ENCODE measurements around the gene PAX8.

The PAX8 gene

DNA sequence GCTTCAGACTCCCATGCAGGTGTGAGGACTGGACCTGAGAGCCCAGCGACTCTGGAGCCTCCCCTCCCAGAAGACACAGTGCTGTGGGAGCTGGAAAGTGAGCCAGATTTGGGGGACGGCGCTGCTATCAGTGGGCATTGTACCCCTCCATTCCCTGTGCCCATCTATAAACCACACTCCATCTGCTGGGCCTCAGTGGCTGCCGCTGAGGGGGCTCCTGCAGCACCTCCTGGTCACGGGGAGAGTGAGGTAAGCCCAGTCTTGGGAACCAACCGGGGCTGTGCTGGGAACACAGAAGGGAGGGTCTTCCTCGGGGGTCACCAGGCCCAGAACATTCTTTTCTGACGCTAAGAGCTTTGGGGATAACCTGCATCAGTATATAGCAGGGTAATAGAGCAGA lies 95.5 kb downstream of the PAX8 start:
- no peak for DNase-seq (ENCODE audit: extremely low read depth, low read depth)
- TF ChIP-seq, protein P1, sequence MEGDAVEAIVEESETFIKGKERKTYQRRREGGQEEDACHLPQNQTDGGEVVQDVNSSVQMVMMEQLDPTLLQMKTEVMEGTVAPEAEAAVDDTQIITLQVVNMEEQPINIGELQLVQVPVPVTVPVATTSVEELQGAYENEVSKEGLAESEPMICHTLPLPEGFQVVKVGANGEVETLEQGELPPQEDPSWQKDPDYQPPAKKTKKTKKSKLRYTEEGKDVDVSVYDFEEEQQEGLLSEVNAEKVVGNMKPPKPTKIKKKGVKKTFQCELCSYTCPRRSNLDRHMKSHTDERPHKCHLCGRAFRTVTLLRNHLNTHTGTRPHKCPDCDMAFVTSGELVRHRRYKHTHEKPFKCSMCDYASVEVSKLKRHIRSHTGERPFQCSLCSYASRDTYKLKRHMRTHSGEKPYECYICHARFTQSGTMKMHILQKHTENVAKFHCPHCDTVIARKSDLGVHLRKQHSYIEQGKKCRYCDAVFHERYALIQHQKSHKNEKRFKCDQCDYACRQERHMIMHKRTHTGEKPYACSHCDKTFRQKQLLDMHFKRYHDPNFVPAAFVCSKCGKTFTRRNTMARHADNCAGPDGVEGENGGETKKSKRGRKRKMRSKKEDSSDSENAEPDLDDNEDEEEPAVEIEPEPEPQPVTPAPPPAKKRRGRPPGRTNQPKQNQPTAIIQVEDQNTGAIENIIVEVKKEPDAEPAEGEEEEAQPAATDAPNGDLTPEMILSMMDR (IDR thresholded peaks at IDR 0.05; ENCODE audit: low read depth, low read length, missing control alignments), result no peak
- H3K4me3 ChIP-seq (replicated peaks; ENCODE audit: low read depth, low read length), result no peak overlapping the region

DNA sequence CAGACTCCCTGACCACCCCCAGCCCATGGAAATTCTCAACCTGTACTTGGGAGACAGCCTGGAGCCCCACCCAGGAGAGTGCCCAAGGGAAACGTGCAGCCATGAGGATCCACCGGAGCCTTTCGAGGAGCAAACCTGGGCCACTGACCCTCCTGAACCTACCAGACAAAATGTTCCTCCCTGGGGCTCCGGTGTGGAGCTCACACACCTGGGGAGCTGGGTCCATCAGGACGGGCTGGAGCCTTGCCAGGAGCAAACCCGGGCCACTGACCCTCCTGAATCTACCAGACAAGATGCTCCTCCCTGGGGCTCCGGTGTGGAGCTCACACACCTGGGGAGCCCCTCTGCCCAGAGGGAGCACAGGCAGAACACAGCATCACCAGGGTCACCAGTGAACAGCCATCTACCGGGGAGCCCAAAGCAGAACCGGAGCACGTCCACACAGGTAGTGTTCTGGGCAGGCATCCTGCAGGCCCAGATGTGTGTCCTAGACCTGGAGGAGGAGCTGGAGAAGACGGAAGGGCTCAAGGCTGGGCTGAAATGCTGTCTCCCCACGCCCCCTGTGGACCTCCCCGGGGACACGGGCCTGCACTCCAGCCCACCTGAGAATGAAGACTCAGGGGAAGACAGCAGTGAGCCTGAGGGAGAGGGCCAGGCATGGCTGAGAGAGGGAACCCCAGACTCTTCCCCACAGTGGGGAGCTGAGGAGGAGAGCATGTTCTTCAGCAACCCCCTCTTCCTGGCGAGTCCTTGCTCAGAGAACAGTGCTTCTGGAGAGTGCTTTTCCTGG lies 96.1 kb downstream of the PAX8 start:
- H3K4me3 ChIP-seq (replicated peaks; ENCODE audit: low read depth, low read length), result no peak overlapping the region
- DNase-seq (ENCODE audit: extremely low read depth, low read depth), result no peak
- TF ChIP-seq, protein P1 (IDR thresholded peaks at IDR 0.05; ENCODE audit: low read depth, low read length, missing control alignments), result no peak

DNA sequence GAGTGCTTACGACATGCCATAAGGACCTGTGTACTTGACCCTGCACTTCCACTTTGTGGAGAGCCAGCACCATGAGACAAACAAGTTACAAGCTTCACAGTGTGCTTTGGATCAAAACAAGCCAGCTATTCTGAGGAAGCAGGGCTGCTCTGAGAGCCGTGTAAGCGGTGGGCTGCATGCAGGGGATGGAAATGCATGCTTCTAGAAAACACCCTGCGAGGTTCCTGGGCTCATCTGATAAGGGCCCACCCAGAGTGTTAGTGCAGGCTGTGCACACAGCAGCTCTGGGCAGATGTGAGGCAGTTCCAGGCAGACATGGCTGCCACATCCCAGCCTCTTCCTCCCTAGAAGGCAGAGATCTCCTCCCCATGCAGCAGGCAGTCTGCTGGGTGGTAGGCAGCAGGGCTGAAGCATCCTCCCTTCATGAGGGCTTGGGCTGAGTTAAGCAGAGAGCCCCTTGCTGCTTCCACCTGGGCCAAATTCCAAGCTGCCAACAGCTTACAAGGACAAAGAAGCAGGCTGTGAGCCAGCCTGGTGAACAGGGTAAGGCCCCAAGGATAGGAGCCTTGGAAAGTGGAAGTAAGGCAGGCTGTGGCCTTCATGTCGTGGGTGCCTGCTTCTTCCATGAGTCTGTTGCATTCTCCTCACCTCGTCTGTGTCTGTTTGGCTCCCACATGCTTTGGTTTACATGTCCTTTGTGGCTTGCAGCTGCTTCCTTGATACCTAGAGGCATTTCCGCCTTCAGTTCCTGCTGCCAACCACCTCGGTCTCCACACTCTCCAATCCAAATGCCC lies 97.3 kb downstream of the PAX8 start:
- no peak overlapping the region for H3K4me3 ChIP-seq (replicated peaks; ENCODE audit: low read depth, low read length)
- no peak for DNase-seq (ENCODE audit: extremely low read depth, low read depth)
- TF ChIP-seq, protein P1 (IDR thresholded peaks at IDR 0.05; ENCODE audit: low read depth, low read length, missing control alignments), result no peak

DNA sequence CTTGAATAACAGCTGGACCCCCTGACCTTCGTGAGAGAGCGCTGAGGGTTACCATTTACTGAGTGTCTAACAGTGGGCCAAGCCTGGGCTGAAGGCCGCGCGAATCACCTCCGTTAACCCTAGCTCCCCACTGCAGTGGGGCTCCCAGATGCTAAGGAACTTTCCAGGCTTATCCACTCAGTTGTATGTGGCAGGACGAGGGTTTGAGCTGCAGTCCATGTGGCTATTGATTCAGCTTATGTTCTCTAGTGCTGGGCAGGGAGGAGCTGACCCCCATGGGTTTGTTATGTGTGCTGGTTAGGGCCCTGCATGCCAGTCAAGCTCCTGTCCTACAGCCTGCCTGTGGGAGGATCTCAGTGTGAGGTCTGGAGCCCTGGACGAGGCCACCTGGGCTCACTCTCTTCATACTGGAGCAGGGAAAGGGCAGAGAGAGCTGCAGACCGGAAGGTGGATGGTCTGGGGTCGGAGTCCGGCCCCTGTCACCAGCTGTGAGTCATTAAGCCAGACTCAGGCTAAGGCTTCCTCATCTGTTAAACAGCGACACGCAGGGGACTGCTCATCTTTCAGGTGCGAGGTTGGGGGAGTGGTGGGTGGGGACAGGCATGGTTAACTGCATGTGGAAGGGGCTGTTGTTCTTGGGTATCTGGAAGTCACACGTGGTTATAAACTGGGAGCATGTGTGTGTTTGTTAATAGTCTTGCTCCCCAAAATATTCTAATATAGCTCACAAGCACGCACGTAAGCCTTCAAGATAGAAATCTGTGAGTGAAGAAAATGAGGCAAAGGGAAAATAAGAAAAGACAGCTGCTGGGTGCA lies 98.4 kb downstream of the PAX8 start:
- no peak overlapping the region for H3K4me3 ChIP-seq (replicated peaks; ENCODE audit: low read depth, low read length)
- TF ChIP-seq, protein P1 (IDR thresholded peaks at IDR 0.05; ENCODE audit: low read depth, low read length, missing control alignments), result no peak
- no peak for DNase-seq (ENCODE audit: extremely low read depth, low read depth)

DNA sequence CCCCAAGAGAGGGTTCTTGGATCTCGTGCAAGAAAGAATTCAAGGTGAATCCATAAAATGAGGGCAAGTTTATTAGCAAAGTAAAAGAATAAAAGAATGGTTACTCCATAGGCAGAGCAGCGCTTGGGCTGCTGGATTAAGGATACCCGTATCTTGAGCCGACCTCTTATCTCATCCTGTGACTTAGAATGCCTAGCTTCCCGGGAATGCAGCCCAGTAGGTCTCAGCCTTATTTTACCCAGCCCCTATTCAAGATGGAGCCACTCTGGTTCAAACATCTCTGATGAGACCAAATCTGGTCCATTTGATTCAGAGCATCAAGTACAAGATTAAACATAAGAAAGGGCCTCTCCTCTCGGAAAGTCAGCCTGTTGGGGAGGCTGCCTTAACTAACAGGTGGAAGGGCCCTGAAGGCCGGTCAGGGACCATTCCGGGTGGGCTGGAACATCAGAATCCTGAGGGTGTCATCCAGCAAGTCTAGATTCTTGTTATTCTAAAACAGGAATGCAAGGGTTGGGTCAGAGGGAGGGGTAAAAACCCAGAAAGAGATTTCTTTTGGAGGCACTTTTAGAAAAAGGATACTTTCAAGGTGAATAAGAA lies 99.2 kb downstream of the PAX8 start:
- no peak for DNase-seq (ENCODE audit: extremely low read depth, low read depth)
- TF ChIP-seq, protein P1 (IDR thresholded peaks at IDR 0.05; ENCODE audit: low read depth, low read length, missing control alignments), result no peak

DNA sequence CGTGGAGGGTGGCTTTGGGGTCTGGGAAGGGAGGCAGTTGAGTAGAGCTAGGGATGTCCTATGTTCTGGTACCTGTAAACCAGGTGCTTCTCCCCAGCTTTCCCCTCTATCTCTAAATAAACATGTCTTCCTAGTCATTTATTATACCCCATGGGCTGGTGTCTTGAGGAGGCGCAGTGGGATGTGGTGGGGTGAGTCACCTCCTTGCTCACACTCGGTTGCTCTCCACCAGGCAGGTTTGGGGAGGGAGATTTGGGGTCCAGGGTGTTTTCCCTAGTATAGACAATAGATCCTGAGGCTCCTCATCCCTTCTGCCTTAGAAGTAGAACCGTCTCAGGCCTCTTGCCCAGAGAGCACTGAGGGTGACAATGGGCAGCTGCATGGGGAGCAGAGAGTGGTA lies 99.8 kb downstream of the PAX8 start:
- DNase-seq (ENCODE audit: extremely low read depth, low read depth), result no peak
- TF ChIP-seq, protein P1 (IDR thresholded peaks at IDR 0.05; ENCODE audit: low read depth, low read length, missing control alignments), result no peak
- no peak overlapping the region for H3K4me3 ChIP-seq (replicated peaks; ENCODE audit: low read depth, low read length)

More for the DNA sequence above, 99.2 kb downstream of the PAX8 start:
- H3K4me3 ChIP-seq (replicated peaks; ENCODE audit: low read depth, low read length), result no peak overlapping the region
